ENCODE data around the gene ZNF365.

- TF ChIP-seq CTCF (IDR thresholded peaks at IDR 0.05) (no peak), CREB1 (CRISPR knock-in tag; IDR thresholded peaks at IDR 0.05) (no peak), HMGXB4 (CRISPR knock-in tag; IDR thresholded peaks at IDR 0.05) (no peak), ZNF281 (CRISPR knock-in tag; IDR thresholded peaks at IDR 0.05) (no peak), ATF1 (CRISPR knock-in tag; IDR thresholded peaks at IDR 0.05) (no peak), NR1H2 (CRISPR knock-in tag; IDR thresholded peaks at IDR 0.05) (no peak), CREM (CRISPR knock-in tag; IDR thresholded peaks at IDR 0.05) (no peak), FOXK1 (CRISPR knock-in tag; IDR thresholded peaks at IDR 0.05) (no peak), ZNF423 (CRISPR knock-in tag; IDR thresholded peaks at IDR 0.05) (no peak), USF1 (CRISPR knock-in tag; IDR thresholded peaks at IDR 0.05) (no peak), PRDM15 (CRISPR knock-in tag; IDR thresholded peaks at IDR 0.05) (no peak), ATF3 (CRISPR knock-in tag; conservative IDR thresholded peaks at IDR 0.05) (no peak), ZNF512 (CRISPR knock-in tag; IDR thresholded peaks at IDR 0.05; ENCODE audit: borderline replicate concordance) (no peak)
These were observed 76.9 kb downstream of the ZNF365 start for GRCh38 chr10:62450912-62451610.

All from WTC11 (cell line).